GM21390 (cell line): ENCODE data around the gene CYBA.

ENCODE experiments used
- ATAC-seq: cut with Tn5 transposase; IDR thresholded peaks from one replicate; pipeline ENCODE4 v1.9.1; 2021; ENCODE audit not compliant: unreplicated experiment

CYBA gene

GRCh38 chr16:88595101-88595500, 55.8 kb downstream of the CYBA start:
- no peak for ATAC-seq

DNA sequence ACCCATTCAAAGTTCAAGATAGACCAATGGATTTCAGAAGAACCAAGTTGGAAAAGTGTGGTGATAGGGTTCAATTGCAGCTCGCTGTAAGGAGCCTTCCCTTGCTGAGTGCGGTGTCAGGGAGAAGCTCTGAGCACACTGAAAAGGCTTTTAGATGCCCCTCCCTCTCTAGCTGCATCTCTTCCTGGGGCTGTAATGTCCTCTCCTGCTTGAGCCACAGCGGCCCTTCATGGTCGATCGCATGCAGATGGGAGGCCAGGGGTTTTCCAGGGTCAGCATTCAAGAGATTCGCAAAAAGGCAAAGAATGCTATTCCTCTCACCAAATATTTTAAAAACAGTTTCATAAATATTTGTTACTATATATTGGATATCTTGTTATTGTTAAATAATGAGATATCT, 56.9 kb downstream of the CYBA start:
- no peak for ATAC-seq

GRCh38 chr16:88593489-88593888, 57.4 kb downstream of the CYBA start:
- no peak for ATAC-seq
